GM19395 (cell line): ENCODE results near the gene COX5B.
"Not testable (repeated sequence)": the region's sequence is repeated elsewhere in the genome, so short reads cannot be mapped to it uniquely, and the experiment has no call there.

ENCODE experiments used
- ATAC-seq: cut with Tn5 transposase; IDR thresholded peaks from one replicate; pipeline ENCODE4 v1.9.1; 2021; ENCODE audit warnings: mild to moderate bottlenecking, moderate library complexity; ENCODE audit not compliant: unreplicated experiment

Gene COX5B, protein sequence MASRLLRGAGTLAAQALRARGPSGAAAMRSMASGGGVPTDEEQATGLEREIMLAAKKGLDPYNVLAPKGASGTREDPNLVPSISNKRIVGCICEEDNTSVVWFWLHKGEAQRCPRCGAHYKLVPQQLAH

DNA sequence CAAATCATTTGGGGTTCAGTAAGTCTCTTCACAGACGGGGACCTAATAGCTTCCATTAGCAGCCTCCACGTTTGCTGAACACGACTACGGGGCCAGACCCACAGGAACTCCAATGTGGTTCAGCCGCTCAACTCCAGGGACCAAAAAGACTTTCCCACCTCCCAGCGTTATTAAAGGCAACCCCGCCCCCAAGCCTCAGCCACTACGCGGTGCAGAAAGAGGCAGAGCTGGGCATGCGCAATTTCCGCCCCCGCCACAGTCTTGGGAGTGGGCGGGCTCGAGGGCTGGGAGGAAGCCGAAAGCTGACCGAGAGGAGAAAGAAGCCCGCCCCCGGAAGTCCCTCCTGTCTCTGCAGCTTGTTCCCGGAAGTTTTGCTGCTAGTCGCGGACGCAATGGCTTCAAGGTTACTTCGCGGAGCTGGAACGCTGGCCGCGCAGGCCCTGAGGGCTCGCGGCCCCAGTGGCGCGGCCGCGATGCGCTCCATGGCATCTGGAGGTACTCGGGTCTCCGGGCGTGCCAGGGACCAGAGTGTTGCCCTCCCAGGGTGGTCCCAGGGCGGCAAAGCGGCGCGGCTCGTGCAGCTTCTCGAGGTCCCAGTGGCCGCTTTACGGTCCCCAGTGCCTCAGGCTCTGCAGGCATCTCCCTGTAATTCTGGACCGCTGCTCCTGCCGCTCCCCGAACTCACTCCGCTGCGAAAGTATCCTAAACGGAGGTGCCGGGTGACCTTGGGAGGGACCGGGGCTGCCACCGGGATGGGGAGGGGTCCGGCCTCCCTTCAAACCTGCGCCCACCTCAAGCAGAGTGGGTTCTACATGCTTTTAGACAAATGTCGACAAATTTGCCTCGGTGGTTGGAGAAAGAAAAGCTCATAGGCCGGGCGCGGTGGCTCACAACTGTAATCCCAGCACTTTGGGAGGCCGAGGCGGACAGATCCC is at the start of gene COX5B:
COX5B (plus strand) TSS at position 368 of the 935 bp plus-strand sequence; CDS start at position 393, 25 bp downstream.
- ATAC-seq = peak; percentile 97

DNA sequence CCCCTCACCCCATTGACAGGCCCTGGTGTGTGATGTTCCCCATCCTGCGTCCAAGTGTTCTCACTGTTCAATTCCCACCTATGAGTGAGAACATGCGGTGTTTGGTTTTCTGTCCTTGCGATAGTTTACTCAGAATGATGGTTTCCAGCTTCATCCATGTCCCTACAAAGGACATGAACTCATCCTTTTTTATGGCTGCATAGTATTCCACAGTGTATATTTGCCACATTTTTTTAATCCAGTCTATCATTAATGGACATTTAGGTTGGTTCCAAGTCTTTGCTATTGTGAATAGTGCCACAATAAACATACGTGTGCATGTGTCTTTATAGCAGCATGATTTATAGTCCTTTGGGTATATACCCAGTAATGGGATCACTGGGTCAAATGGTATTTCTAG is 49.7 kb upstream of the COX5B start:
- ATAC-seq = not testable (repeated sequence)

DNA sequence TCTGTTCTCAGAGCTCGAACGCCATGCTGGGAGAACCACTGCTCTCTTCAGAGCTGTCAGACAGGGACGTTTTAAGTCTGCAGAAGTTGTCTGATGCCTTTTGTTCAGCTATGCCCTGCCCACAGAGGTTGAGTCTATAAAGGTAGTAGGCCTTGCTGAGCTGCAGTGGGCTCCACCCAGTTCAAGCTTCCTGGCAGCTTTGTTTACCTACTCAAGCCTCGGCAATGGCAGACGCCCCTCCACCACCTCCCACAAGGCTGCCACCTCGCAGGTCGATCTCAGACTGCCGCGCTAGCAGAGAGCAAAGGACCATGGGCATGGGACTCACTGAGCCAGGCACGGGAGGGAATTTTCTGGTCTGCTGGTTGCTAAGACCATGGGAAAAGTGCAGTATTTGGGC is 44.3 kb upstream of the COX5B start:
- ATAC-seq = not testable (repeated sequence)

DNA sequence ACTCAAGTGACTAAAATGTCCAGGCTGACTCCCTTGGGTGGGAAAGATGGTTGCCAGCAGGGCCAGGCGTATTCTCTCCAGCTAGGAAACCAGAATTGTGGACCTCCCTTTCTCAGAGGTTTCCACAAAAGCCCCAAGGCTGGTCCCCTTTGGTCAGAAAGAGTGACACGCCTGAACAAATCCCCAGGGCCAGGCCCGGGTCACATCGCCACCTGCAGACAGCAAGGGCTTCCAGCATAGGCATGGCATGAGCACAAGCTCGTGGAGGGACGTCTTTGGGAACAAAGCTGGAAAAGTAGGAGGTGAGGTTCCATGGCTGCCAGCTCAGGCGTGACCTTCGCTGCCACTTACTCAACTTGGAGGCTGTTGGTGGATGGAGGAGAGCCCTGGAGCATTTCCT is 40.8 kb upstream of the COX5B start:
- ATAC-seq = not testable (repeated sequence)

DNA sequence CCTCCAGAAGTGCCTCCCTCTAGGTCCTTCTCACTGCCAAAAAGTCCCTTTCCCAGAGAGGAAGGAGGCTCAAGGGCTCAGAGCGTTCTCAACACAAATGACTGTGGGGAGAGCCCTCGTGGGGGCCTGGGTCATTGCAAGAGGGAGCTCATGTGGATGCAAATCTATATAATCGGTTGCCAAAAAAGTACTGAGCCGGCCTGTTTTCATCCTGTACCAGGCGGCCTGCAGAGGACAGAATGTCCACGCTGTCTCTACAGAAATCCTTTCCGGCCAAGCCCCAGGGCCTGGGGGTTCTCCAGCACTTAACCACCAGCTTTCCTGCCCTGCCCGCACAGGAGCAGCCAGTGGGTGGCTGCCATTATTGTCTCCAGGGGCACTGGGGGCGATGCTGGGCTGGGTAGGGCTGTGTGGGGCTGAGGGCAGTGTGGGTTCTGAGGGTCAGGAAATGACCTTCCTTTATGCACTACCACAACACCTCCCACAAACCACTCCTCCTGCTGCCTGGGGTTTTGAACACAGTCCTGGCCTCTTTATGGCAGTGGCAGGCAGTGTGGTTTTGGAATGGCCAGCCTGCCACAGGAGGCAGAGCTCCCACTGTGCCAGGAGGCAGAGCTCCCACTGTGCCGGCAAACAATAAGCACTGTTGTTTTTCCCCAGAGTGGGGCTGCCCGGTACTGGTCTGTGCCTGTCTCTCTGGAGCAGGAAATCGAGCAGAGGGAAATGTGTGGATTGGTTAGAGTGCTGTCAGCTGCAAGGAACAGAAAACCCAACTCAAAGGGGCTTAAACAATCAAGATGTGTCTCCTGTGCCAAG is 40.1 kb upstream of the COX5B start:
- ATAC-seq = not testable (repeated sequence)

DNA sequence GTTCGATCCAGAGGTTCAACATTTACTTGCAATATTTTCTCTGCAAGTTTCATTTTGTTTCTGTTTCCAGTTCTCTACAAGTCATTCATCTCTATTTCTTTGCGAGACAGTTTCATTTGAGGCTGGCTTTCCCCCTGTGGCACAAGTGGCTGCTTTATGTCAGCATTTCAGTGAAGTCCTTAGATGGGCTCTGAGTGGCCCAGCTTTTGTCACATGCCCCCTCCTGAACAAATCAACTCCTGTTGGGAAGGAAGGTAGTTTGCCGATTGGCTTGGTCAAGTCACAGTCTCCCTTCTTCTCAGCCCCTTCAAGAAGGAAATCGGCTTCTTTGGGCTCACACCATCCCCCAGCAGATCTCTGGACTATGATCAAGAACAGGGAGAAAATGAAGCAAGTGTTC is 37.1 kb upstream of the COX5B start:
- ATAC-seq = not testable (repeated sequence)

DNA sequence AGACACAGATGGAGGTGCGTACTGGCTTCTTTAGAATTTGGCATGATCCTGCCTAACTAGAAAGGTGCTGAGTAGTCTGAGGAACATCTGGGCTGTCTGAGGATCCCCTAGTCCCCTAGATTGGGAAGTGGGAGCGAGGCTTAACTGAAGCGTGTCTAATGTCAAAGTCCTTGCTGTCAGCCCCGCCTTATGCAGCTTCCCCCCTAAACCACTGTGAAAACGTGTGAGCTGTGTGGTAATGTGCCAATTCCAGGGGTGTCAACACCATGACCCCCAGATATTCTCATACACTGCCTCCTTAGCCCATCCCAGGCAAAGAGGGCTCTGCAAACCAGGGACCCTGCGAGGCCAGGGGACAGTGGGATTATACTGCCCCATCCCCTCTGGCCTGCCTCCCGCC is 34.0 kb upstream of the COX5B start:
- ATAC-seq = not testable (repeated sequence)

DNA sequence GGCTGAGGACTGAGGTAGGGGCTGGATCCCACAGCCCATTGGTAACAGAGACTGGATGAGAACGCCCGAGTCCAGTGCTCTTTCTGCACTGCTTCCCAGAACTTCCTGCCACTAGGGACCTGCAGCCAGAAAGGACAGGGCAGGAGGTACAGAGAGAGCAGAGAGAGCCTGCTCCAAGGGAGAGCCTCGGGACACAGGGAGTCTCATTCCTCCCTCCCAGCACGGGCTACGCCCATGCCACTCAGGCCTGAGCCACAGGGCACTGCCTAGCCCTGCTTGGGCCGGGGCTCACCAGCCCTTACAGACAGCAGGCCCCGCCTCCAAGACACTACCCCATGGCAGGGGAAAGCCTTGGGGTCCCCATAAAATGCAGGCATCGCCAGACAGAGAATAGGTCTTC is 30.1 kb upstream of the COX5B start:
- not testable (repeated sequence) for ATAC-seq

DNA sequence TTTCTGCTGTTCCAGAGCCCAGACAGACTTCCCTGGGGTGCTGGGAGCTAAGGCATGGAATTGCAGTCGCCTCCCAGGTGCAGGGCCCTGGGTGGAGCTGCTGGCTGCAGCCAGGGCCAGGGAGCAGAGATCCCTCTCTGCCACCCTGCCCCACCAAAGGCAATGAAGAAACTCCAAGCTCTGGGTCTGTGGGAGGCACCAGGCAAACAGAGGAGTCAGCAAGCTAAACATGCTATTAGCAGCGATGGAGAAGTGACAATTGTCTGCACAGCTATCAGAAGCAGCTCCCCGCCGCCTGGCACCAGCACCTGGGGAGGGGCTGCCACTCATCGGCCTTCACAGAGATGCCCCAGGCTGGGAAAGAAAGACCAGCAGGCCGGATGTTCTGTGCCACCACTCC is 28.0 kb upstream of the COX5B start:
- no peak for ATAC-seq

DNA sequence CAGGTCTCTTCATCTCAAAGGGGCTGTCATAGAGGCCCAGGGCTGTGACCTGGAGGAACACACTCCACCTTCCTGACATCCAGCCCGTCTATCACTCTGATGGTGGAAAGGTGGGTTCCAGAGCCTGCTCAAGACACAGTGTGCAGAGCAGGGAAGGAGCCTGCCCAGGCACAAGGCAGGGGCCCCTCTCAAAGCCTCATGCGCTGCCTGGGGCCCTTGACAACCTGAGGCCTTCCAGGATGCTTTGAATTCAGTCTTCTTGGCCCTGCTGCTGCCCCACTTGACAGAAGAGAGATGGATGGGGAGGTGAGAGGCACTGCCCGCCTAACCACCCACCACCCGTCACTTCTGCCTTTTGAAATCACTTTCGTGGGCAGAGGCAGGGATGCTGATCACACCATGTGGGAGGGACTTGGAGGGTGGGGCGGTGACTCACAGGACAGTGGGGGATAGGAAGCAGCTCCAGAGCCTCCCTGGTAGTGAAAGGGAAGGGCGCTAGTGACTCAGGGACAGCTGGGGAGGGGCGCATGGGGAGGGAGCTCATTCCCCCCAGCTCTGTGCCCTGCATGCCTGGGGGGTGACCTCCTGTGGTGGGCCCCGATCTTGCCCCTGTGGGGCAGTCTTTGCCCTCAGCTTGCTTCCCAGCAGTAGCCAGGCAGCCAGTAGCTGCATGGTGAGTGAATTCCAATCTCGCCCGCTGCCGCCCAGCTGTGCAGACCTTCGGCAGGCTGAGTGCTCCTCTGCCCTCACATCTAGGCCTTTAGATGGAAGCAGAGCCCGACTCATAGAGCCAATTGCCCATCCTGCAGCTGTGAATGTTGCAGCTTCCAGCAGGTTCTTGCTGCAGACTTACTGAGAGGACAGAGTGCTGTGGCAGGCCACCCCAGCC is 26.7 kb upstream of the COX5B start:
- ATAC-seq = not testable (repeated sequence)

DNA sequence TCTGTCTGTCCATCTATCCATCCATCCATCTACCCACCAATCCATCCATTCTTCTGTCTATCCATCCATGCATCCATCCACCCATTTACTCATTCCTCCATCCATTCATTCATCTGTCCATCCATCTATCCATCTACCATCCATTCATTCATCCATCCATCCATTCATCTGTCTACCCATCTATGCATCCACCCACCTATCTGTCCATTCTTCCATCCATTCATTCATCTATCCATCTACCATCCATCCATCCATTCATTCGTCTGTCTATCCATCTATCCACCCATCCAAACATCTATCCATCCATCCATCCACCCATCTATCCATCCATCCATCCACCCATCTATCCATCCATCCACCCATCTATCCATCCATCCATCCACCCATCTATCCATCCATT is 25.4 kb upstream of the COX5B start:
- ATAC-seq = not testable (repeated sequence)

DNA sequence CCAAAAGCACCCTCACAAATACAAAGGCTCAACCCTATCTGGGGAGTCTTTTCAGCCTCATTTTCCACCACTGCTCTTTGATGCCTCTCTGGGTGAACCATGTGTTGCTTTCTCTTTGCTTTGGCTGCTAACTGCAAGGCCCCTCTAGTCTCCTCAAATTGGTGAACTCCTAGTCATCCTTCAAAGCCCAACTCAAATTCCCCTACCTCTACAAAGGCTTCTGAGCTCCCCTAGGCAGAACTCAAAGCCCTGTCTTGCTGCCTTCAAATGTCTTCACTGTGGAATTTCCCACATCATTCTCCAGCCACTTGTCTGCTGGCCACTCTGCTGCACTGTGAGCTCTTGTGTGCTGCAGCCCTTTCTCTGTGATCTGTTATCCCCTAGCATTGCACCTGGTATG is 22.9 kb upstream of the COX5B start:
- not testable (repeated sequence) for ATAC-seq

DNA sequence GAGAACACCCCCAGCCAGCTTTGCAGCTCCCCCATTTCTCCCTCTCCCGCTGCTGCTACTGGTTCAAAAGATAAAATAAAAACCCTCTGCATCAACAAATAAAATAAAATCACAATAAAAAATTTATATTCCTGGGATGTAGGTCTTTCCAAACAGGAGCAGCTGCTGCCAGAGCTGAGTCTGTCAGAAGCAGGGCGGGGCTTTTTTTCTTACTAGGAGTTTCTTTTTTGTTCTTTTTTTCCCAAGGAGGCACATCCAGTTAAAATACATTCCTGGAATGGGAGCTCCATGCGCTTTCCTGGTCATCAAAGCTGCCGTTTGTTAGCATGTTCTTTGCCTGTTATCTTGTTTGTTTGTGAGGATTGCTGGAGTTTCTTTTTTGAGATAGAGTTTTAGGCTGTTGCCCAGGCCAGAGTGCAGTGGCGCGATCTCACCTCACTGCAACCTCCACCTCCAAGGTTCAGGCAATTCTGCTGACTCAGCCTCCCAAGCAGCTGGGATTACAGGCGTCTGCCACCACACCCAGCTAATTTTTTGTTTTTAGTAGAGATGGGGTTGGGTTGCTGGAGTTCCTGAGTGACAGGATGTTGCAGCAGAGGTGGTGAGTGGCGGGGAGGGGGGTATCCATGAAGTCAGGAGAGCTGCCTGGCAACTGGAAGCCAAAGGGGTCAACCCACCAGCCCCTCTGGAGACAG is 20.4 kb upstream of the COX5B start:
- not testable (repeated sequence) for ATAC-seq

DNA sequence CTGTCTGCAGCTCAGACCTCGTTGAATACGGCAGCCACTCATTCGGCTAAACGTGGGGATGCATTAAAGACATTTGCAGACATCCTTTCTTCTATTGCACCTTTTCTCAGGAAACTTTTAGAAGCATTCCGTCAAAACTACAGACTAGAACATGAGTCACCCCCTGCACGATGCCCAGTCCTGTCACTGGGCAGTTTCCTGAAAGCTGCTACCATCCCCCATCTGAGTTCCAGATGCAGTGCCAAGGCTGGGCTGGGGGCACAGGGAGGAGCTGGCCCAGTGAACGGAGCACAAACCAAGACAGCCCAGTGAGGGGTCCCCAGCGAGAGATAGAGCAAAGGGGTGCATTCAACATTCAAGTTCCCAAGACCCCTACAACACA is 19.8 kb upstream of the COX5B start:
- ATAC-seq = not testable (repeated sequence)

DNA sequence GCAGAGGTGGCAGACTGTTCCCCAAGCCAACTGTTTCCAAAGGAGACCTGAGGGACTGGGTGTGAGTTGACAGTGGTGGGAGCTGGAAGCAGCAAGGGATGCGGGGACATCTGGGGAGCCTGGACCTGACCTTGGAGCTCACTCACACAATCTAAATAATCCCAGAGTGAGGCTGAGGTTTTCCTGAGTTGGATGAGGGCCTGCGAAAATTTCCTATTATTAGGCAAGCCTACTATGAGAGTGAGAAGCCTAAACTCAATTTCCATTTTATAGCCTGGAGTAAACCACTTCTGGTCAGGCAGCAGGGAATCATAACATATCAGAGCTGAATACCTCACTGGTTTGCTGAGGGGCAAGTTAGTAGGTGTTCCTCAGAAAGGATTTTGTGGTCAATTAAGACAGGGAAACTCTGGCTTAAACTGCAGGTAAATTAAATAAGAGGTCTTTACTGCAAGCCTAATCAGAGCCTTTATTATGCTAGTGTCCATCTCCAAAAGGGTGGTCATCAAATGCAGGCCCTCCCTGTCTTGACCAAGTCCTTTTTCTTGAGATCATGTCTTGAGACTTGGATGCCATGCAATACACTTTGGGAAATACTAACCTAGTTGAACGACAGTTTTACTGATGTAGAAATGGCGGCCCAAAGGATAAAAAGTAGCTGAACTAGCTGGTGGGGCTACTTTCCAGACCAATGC is 1.7 kb upstream of the COX5B start:
- no peak for ATAC-seq

DNA sequence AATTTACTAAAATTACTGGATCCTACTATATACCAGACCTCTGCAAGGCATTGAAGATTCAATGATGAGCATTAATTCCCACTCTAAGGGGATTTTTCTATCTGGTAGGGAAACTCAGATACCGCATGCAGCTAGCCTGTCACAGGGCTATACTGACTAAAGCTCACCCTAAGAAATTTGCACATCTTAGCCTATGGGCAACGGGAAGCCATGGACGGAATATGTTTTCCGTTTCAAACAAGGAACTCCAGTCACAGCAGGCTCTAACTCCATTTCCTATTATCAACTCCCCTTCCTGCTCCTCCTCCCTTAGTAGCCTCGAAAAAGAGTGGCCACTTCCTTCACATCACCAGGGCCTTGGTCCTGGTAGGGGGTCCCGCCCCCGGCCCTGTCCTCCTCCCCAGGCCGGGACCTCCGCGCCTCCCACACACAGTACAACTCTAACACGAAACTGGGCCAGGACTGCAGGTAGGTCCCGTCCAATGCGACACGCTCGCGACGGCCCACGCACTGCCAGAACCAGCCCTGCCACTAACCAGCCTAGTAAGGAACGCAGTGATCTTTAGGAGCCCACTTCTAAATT is 659 bp upstream of the COX5B start:
- ATAC-seq = peak; percentile 45

DNA sequence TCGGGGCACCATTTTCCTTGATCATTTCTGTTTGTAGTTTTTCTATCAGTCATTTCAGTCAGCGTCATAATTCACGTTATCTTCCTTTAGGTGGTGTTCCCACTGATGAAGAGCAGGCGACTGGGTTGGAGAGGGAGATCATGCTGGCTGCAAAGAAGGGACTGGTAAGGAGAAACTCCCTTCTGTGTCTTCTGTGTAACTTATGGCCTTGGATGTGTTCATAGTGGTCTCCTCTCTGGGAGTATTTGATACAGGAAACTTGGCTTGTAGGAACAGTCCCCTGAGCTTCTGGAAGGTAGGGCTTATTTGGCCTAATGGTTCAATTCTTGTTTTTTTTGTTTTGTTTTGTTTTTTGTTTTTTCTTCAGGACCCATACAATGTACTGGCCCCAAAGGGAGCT is 1.1 kb downstream of the COX5B start:
- no peak for ATAC-seq

DNA sequence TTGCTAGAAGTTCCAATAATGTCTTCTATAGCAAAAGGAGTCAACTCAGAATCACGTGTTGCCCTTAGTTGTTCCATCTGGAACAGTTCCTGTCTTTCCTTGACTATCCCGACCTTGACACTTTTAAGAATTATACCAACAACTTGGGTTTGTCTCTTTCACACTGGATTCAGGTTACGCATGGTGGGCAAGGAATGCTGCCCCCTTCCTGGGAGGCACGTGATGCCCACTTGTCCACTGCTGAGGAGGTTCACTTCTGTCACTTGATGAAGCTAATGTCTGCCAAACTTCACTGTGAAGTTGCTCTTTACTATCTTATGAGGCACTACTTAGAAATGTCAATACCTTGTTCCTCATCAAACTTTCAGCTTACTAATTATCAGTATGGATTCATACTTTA is 5.3 kb downstream of the COX5B start:
- no peak for ATAC-seq

DNA sequence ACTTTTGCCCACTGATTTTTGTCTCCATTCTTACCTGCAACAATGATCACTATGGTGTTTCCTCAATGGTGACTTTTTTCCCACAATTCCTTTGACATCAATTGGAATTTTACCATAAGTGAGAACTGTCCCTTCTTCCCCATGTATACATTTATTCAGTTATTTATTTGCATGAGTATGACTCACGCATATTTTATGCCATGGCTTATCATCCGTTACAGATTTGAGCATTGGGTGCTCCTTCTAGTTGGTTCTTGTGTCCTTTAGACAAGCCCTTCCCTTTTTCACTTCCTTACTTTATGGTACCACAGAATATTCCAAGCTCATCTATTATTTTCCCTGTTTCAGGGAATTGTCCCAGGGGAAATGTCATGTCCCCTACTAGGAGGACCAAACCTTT is 7.6 kb downstream of the COX5B start:
- ATAC-seq = no peak
